Motor neuron (in vitro differentiated cells): Measurements from ENCODE around the gene LMX1A. TPM values are rescaled to one million over a fixed set of nuclear protein-coding genes. Genes with fewer than 3 reads are reported as not detected.

Experiments
- ATAC-seq, 8 experiments: fragments of 200-7000 bp; cut with Tn5 transposase; replicated peaks in 6 of 8; 2 replicates each; pipeline ENCODE4 v1.8.0; 2021; ENCODE audit warnings: mild to moderate bottlenecking in 8 of 8, moderate library complexity in 8 of 8
- H3K27ac ChIP-seq, 2 donors: fragments of 250-450 bp; sonication (Bioruptor Pico); 2 replicates each; pipeline ENCODE4 v1.9.0; 2021; ENCODE audit warnings: antibody characterized with exemption in 2 of 2, mild to moderate bottlenecking in 2 of 2, moderate library complexity in 1 of 2
- H3K4me1 ChIP-seq, 2 donors: fragments of 250-450 bp; sonication (Bioruptor Pico); replicated peaks in 1 of 2; 2 replicates each; pipeline ENCODE4 v1.6.1; 2021; ENCODE audit warnings: antibody characterized with exemption in 2 of 2, mild to moderate bottlenecking in 2 of 2, moderate library complexity in 1 of 2
- H3K4me3 ChIP-seq, 5 donors: fragments of 250-450 bp; sonication (Bioruptor Pico); 2 replicates each; pipeline ENCODE4 v1.9.0; 2021; ENCODE audit warnings: antibody characterized with exemption in 5 of 5, mild to moderate bottlenecking in 5 of 5, moderate library complexity in 4 of 5
- WGBS, 10 experiments: fragments of 450-650 bp; shearing (Covaris generic); methylation state at CpG; one replicate each; pipeline ENCODE4 v1.0.0; 2022; 5-methylcytosine and 5-hydroxymethylcytosine counted together
- in situ Hi-C, 9 experiments: fragments of 400-800 bp; cut with MboI; loops; one replicate each; pipeline ENCODE4 v1.15.0; 2021; ENCODE audit warnings: low sequenced_read_pairs in 9 of 9, low pct_unique_long_range_greater_than_20kb in 2 of 9; ENCODE audit not compliant: unreplicated experiment in 9 of 9
- total RNA-seq, 8 experiments: library from RNA; unstranded; fragments of 300-600 nt; gene quantifications; 2 replicates each; pipeline versions ENCODE4 v1.2.3 to v1.2.4, GENCODE V29; 2022

LMX1A gene
- under 1 TPM in 6 of 8 experiments, not detected in 2; 0.09 to 0.57 (median 0.16) TPM for total RNA-seq

DNA sequence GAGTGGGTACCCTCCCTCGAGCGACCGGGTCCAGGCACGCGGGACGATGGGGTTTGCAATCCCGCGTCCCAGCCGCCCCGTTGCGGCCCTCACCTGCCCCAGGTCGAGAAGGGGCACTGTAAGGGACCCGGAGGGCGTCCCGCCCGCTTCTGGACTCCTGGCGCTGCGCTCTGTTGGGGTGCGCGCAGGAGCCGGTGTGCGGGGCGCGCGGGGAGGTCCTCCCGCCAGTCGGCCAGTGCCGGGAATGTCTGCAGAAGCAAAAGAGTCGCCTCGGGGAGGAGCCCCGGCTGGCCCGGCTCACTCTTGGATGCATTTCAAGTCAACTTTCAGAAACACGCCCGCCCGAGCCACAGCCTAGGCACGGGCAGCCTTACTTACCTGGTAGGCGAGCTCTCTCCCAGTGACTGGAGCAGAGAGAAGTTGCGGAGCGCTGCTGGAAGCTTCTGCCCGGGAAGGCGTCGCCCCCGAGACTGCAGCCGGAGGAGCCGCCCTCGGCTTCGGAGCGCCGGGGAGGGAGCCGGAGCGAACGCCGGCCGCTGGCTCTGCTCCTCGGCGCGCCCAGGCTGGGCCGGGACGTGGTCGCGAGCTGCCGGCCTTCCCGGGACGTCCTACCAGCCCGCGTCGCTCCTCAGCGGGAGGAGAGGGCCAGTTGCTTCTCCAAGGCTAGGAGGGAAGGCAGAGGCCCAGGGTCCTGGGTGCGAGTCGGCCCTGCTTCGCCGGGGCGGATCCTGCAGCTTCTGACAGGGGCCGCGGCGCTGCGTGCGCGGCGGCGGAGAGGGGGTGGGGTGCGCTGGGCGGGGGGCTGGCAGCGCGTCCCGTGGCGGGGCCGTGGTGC lies at the start of gene LMX1A:
LMX1A (minus strand) TSS at position 739 of the 835 bp plus-strand sequence. CDS start 1,156 bp downstream, outside the sequence.
- H3K4me1 ChIP-seq: peaks cover 8 to 21% of the 10 kb centered on the region in 2 donors
- H3K4me3 ChIP-seq: peak within 1 kb of the TSS; percentile 0 to 22 (median 16)
- in situ Hi-C loops: loop anchor here in 7 of 9 experiments (25.0 kb wide), 2 partner anchors 94 to 219 kb away; no protein-coding TSS in a partner anchor
- peak; percentile 32 to 94 (median 57) for ATAC-seq
- no peak within 1 kb of the TSS for H3K27ac ChIP-seq
- 0 to 10% (median 2%) methylated on average over 1 to 35 of the region's 88 CpGs; no CpG with 5 or more reads in 3 of the 10 experiments for WGBS, 10 experiments

DNA sequence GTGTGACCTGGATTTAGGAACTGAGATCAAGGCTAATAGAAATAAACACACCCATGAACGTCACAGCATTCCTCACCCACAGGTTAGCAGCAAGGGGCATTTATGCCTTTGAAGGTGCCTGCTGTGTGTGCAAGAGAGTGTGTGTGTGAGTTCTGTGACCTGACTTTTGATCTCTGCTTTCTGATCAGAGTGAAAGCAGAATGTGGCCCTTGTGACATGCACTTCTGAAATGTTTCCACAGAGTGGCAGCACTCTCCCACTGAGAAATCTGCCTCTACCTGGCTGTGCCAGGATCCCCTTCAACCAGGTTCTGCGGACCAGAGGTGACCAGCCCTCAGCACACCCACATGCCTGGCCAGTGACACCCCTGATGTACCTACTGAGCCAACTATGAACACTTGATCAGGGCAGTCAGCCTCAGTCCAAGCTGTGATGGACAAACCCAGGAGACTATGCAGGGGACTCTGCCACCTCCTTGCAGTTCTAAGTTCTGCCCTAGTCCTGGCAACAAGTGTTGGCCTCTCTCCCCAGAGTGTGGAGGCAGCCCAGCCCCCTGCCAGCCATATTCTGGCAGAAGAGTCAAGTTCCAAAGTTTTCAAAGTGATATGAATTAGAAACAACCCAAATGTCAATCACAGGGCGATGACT lies 47.4 kb upstream of the LMX1A start:
- H3K4me1 ChIP-seq: no peaks in the 10 kb centered on the region
- peak; percentile 53 to 83 (median 69) for ATAC-seq
- H3K27ac ChIP-seq: no peak overlapping the region
- in situ Hi-C loops: loop anchor here in 4 of 9 experiments (5.0 to 25.0 kb wide), 2 partner anchors 188 to 508 kb away; no protein-coding TSS in a partner anchor
- 20 to 100% (median 63%) methylated on average over 1 to 3 of the region's 3 CpGs; no CpG with 5 or more reads in 1 of the 10 experiments for WGBS, 10 experiments
- no peak overlapping the region for H3K4me3 ChIP-seq

DNA sequence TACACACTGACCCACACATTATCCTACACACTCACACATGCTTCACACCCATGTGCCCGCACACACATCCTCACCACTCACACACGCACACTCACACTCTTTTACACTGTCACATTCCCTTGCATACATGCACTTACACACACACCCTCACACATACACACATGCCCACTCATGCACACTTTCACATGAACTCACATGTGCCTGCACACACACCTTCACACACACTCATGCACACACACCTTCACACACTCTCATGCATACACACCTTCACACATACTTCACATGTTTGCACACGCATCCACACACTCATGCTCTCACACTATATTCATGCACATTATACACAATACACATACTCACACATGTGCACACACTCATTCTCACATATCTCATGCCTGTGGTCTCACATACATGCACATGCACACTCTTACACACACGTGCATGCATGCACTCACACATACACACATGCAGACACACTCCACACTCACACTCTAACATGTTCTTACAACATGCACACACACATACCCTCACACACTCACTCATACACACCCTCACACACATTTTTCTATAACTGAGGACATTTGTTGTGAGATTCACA lies 46.1 kb upstream of the LMX1A start:
- in situ Hi-C loops: loop anchor here in 4 of 9 experiments (5.0 to 25.0 kb wide), 2 partner anchors 190 to 510 kb away; no protein-coding TSS in a partner anchor
- no peak for ATAC-seq
- H3K4me1 ChIP-seq: no peaks in the 10 kb centered on the region
- no peak overlapping the region for H3K27ac ChIP-seq
- H3K4me3 ChIP-seq: no peak overlapping the region
- WGBS, 10 experiments: 50 to 100% (median 83%) methylated on average over 1 to 4 of the region's 4 CpGs; no CpG with 5 or more reads in 3 of the 10 experiments

DNA sequence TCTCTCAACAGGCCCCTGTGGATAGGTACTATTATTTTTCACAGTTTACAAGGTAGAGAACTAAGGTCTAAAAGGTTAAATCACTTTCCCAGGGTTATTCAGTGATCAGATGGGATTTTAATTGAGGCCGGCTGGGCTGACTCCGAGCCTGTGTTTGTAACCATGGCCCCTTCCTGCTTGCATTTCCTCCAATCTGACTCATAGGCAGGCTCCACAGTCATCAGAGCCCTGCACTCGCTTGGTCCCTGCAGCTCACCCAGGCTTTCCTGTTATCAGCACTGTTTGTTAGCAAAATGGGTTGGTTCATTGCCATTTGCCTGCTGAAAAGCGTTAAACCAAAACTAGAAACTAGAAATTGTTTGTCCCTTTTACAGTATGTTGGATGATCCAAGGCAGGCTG lies 41.4 kb upstream of the LMX1A start:
- H3K27ac ChIP-seq: no peak overlapping the region
- ATAC-seq: peak in 7 of 8 experiments; percentile 23 to 88 (median 48)
- H3K4me1 ChIP-seq: peaks cover 3 to 4% of the 10 kb centered on the region in 2 donors
- 0 to 100% (median 48%) methylated on average over 1 to 4 of the region's 4 CpGs; no CpG with 5 or more reads in 1 of the 10 experiments for WGBS, 10 experiments
- in situ Hi-C loops: loop anchor here in 7 of 9 experiments (10.0 to 25.0 kb wide), 3 partner anchors 189 to 514 kb away; no protein-coding TSS in a partner anchor
- no peak overlapping the region for H3K4me3 ChIP-seq

DNA sequence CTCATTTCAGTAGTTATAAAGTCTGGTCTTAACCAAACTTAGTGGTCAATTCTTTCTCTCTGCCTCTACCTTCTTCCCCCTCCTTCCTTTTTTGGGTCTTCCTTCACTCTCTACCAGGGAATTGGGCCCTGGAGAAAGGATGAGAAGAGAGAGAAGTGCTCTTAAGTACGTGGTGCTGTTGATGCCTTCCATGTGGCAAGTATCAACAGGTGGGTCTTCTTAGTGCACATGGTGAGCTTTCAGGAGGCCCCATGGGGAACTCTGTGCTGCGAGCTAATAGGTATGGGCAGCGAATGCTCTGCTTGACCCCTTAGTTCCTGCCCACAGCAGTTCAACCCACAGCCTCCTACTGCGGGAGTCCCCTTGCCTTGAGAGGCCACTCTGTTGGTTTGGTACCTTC lies 39.4 kb upstream of the LMX1A start:
- no peak for ATAC-seq
- in situ Hi-C loops: loop anchor here in 7 of 9 experiments (10.0 to 25.0 kb wide), 3 partner anchors 191 to 516 kb away; no protein-coding TSS in a partner anchor
- H3K4me1 ChIP-seq: peaks cover 3 to 4% of the 10 kb centered on the region in 2 donors
- no peak overlapping the region for H3K4me3 ChIP-seq
- H3K27ac ChIP-seq: no peak overlapping the region
- 40 to 100% (median 85%) methylated on average over 1 to 4 of the region's 4 CpGs; no CpG with 5 or more reads in 1 of the 10 experiments for WGBS, 10 experiments

DNA sequence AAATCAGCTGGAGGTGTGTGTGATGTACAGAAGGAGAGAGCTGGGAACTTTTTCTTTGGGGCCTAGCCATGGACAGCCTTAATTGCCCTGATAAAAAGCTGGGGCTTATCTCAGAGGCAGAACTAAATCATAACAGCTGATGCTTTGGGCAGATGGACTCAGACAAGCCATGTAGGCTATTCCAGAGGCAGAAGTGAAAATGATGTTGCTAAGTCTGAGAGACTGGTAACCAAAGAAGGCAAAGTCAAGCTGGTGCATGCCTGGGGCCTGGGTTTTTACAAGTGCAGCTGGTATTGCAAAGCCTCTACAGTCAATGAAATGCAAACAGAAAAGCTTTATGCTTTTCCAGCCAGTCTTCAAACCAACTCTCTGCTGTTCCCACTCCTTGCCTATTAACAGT lies 39.0 kb upstream of the LMX1A start:
- Histone ChIP-seq H3K4me1 (peaks cover 3 to 4% of the 10 kb centered on the region in 2 donors), H3K4me3 (no peak overlapping the region), H3K27ac (no peak overlapping the region)
- ATAC-seq: no peak
- in situ Hi-C loops: loop anchor here in 7 of 9 experiments (10.0 to 25.0 kb wide), 3 partner anchors 192 to 517 kb away; no protein-coding TSS in a partner anchor

DNA sequence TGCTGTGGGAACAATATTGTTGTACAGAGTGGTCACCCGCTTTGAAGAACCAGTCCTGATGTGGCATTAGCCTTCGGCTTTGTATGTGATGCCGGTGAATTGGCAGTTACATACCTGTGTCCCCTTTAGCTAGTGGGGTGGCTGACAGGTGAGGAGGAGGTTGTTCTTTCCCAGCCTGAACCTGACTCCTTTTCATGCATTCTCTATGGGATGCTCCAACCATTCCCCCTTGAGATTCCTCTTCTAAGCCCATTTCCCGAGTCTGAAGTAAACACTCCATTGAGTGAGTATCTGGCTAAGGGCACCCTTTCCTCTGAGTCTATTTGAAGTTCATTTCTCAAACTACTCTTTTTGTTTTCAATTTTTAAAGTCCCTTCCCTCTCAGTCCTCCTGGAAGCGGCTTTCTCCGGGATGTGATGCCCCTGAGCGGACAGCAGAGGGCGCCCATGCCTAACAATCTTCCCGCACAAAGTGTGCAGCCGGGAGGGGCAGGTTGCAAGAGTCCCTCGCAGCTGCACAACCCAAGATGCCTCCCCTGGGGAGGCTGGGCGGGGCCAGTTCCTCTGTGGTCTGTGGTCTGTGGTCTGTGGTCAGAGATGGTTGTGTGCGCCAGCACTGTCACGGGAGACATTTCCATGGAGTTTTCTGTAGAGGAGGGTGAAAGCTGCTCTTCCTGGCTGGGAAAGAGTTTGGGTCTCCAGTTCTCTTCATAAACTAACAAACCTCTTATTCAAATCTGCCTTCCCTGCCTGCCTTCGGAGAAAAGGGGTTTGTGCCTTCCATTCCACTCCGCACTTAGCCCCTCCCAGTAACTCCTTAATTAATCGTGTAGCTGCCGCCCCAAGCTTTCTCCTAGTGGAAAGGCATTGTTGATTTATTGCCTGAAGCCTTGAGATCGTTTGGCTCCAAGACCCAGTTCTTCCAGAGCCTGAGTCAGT lies 36.4 kb upstream of the LMX1A start:
- peak; percentile 96 to 100 (median 100) for ATAC-seq
- in situ Hi-C loops: loop anchor here in 8 of 9 experiments (5.0 to 25.0 kb wide), 4 partner anchors 194 to 519 kb away; no protein-coding TSS in a partner anchor
- H3K27ac ChIP-seq: no peak overlapping the region

DNA sequence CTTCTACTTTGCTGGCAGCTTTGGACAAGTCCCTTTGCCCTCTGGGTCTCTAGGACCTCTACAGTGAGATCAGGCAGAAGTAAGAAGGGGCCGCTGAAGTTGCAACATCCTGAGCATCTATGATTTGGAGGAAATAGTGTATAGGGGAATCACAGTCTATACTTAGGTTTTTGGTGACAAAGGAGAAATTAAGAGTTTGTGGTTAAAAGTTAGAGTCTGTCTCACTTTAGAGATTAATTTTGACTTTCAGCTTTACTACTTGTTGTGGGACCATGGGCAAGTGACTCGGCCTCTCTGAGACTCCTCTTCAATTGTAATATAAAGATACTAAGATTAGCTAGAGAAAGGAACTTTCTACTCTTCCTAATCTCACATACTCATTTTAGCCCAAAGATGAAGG lies 33.1 kb upstream of the LMX1A start:
- Histone ChIP-seq H3K4me3 (no peak overlapping the region), H3K4me1 (peaks cover 3 to 4% of the 10 kb centered on the region in 2 donors), H3K27ac (no peak overlapping the region)
- whole genome bisulfite sequencing, 10 experiments: 49 to 100% (median 86%) methylated on average over 1 to 2 of the region's 2 CpGs; no CpG with 5 or more reads in 1 of the 10 experiments
- no peak for ATAC-seq
- in situ Hi-C loops: loop anchor here in 8 of 9 experiments (5.0 to 25.0 kb wide), 4 partner anchors 198 to 523 kb away; no protein-coding TSS in a partner anchor

More for the DNA sequence above, 36.4 kb upstream of the LMX1A start:
- H3K4me1 ChIP-seq: peaks cover 3 to 4% of the 10 kb centered on the region in 2 donors
- WGBS, 10 experiments: 7 to 54% (median 16%) methylated on average over 2 to 19 of the region's 19 CpGs
- H3K4me3 ChIP-seq: peak overlapping the region; percentile 9 to 32 (median 23)

DNA sequence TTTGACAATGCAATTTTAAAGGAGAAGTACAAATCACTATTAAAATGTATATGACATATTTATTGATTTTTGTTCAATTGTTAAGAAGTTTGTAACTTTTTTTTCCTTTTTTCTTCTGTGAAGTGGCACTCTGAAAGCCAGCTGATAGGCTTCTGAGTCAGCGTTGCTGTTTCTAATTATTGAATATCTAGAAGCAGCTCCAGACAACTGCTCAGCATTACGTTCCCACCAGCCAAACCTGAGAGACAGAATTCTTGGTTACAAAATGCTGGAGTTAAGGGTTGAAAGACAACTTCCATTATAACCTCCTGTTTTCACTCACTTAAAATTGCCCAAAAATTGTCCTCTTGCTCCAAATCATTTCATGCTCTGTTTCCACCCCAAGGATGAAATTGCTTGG lies 31.4 kb upstream of the LMX1A start:
- 0 to 87% (median 71%) methylated on average over 1 to 2 of the region's 2 CpGs; no CpG with 5 or more reads in 1 of the 10 experiments for WGBS, 10 experiments
- no peak for ATAC-seq
- no peak overlapping the region for H3K4me3 ChIP-seq
- in situ Hi-C loops: loop anchor here in 4 of 9 experiments (25.0 kb wide), 2 partner anchors 199 to 524 kb away; no protein-coding TSS in a partner anchor
- H3K4me1 ChIP-seq: no peaks in the 10 kb centered on the region
- no peak overlapping the region for H3K27ac ChIP-seq

DNA sequence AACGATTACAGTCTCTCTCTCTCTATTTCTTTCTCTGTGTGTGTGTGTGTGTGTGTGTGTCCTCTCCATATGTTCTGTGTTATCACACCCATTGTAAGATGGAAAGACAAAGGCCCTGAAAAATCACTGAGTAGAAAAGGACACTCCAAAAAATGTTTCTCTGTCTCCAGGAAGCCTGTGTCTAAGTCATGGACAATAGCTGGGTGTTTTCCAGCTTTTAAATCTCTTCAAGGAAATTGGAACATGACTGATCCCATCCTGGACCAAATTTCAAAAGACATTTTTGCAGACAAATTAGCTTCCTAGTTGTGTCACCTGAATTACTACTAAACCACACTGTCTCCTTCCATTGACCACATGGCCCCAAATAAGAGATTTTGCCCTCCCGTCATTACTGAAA lies 31.0 kb upstream of the LMX1A start:
- WGBS, 10 experiments: 25 to 100% (median 71%) methylated on average over 1 to 2 of the region's 2 CpGs
- Histone ChIP-seq H3K27ac (no peak overlapping the region), H3K4me1 (no peaks in the 10 kb centered on the region), H3K4me3 (no peak overlapping the region)
- in situ Hi-C loops: loop anchor here in 4 of 9 experiments (25.0 kb wide), 2 partner anchors 200 to 525 kb away; no protein-coding TSS in a partner anchor
- ATAC-seq: no peak

DNA sequence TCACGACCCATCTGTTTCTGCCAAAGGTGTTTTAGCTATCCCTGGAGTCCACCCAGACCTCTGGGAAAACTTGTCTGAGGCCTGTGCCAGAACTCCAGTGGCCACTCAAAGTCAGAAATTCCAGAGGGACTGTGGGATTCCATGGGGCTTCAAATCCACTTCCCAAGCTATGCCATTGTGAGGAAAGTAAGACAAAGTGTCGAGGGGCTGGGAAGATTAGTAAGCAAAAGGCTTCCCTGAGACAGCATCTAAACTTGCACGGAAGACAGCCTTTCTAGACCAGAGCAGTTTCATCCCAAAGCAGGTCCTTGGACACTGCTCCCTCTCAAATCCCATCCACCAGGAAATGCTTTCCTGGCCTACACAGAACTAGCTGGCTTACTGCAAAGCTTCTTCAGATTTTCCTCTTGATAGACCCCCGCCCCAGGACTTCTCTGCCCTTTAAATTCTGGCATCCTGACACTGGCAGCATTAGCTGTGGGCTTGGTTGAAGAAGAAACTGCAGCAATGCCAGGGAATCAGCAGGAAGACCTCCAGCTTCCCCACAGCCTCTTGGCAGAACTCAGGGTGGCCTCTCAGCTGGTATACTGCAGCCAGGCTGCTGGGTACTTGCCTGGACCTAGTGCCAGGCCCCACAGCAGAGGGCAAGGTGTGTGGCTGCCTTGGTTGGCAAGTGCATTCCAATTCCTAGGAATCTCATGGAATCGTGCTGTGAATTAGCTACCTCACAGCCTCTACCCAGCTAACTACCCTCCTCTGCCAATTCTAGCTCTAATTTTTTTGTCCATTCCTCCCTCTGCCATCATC lies 27.3 kb upstream of the LMX1A start:
- Histone ChIP-seq H3K27ac (no peak overlapping the region), H3K4me1 (no peaks in the 10 kb centered on the region), H3K4me3 (no peak overlapping the region)
- ATAC-seq: no peak
- in situ Hi-C loops: loop anchor here in 4 of 9 experiments (25.0 kb wide), 2 partner anchors 203 to 528 kb away; no protein-coding TSS in a partner anchor
- WGBS, 10 experiments: 14 to 74% (median 50%) methylated on average over 1 to 5 of the region's 5 CpGs; no CpG with 5 or more reads in 4 of the 10 experiments
